ENCODE measurements around the gene SCLY.

The SCLY gene

DNA sequence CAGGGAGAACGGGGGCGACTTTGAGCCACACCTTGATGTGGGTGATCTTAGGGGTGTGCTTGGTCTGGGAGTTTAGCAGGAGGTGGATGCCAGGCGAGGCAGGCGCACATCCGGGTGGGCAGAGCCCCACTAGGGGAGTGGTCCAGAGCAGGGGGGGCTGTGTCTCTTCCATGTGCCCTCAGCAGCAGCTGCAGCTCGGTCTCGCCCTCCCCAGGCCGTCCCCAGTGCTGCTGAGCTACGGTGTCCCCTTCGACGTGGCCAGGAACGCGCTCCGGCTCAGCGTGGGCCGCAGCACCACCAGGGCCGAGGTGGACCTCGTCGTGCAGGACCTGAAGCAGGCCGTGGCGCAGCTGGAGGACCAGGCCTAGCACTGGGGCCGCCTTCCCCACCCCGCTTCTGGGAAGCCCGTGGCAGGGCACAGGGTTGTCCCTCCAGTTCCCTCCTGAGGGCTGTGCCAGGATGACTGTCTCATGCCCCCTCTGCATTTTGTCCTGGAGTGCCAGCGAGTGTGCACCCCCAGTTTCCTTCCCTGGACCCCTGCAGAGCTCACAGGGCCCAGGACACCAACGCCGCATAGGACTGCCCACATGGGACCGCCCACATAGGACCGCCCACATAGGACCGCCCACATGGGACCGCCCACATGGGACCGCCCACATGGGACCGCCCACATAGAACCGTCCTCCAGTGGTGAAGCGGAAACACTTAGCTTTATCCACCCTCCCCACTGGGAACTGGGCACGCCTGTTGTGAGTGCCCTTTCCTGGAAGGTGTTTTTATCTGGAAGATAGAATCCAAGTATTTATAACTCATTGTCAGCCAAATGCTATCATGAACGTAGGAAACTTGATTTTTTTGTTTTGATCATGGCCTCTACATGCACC lies 37.4 kb downstream of the SCLY start:
- no peak overlapping the region for H3K27ac ChIP-seq (ENCODE audit: extremely low read depth, low read depth, low read length)
- no peaks in the 10 kb centered on the region for H3K4me1 ChIP-seq (ENCODE audit: control insufficient read depth, insufficient read depth, low read length)
- TF ChIP-seq, protein P1, sequence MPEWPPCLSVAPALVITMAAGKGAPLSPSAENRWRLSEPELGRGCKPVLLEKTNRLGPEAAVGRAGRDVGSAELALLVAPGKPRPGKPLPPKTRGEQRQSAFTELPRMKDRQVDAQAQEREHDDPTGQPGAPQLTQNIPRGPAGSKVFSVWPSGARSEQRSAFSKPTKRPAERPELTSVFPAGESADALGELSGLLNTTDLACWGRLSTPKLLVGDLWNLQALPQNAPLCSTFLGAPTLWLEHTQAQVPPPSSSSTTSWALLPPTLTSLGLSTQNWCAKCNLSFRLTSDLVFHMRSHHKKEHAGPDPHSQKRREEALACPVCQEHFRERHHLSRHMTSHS (tag by site-specific recombination; IDR thresholded peaks at IDR 0.05): no peak
- no peak for TF ChIP-seq TRIM28 (IDR thresholded peaks at IDR 0.05; ENCODE audit: borderline replicate concordance, low read length)
- TF ChIP-seq, protein P2, sequence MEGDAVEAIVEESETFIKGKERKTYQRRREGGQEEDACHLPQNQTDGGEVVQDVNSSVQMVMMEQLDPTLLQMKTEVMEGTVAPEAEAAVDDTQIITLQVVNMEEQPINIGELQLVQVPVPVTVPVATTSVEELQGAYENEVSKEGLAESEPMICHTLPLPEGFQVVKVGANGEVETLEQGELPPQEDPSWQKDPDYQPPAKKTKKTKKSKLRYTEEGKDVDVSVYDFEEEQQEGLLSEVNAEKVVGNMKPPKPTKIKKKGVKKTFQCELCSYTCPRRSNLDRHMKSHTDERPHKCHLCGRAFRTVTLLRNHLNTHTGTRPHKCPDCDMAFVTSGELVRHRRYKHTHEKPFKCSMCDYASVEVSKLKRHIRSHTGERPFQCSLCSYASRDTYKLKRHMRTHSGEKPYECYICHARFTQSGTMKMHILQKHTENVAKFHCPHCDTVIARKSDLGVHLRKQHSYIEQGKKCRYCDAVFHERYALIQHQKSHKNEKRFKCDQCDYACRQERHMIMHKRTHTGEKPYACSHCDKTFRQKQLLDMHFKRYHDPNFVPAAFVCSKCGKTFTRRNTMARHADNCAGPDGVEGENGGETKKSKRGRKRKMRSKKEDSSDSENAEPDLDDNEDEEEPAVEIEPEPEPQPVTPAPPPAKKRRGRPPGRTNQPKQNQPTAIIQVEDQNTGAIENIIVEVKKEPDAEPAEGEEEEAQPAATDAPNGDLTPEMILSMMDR (tag by site-specific recombination; IDR thresholded peaks at IDR 0.05): peak; percentile 17; the same call in 1 of the 2 replicates
- peak; percentile 10; the same call in 1 of the 2 replicates for TF ChIP-seq ZNF600 (tag by site-specific recombination; IDR thresholded peaks at IDR 0.05)
- peak; percentile 44; the same call in 1 of the 2 replicates for TF ChIP-seq GLIS1 (tag by site-specific recombination; IDR thresholded peaks at IDR 0.05)
- TF ChIP-seq, protein P3, sequence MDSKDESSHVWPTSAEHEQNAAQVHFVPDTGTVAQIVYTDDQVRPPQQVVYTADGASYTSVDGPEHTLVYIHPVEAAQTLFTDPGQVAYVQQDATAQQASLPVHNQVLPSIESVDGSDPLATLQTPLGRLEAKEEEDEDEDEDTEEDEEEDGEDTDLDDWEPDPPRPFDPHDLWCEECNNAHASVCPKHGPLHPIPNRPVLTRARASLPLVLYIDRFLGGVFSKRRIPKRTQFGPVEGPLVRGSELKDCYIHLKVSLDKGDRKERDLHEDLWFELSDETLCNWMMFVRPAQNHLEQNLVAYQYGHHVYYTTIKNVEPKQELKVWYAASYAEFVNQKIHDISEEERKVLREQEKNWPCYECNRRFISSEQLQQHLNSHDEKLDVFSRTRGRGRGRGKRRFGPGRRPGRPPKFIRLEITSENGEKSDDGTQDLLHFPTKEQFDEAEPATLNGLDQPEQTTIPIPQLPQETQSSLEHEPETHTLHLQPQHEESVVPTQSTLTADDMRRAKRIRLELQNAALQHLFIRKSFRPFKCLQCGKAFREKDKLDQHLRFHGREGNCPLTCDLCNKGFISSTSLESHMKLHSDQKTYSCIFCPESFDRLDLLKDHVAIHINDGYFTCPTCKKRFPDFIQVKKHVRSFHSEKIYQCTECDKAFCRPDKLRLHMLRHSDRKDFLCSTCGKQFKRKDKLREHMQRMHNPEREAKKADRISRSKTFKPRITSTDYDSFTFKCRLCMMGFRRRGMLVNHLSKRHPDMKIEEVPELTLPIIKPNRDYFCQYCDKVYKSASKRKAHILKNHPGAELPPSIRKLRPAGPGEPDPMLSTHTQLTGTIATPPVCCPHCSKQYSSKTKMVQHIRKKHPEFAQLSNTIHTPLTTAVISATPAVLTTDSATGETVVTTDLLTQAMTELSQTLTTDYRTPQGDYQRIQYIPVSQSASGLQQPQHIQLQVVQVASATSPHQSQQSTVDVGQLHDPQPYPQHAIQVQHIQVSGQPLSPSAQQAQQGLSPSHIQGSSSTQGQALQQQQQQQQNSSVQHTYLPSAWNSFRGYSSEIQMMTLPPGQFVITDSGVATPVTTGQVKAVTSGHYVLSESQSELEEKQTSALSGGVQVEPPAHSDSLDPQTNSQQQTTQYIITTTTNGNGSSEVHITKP (tag by site-specific recombination; IDR thresholded peaks at IDR 0.05): peak; percentile 47
- peak; percentile 91 for TF ChIP-seq ZFHX2 (tag by site-specific recombination; conservative IDR thresholded peaks at IDR 0.05)
- TF ChIP-seq ZNF571 (tag by site-specific recombination; IDR thresholded peaks at IDR 0.05): no peak
- peak; percentile 64 for TF ChIP-seq SP2 (tag by site-specific recombination; IDR thresholded peaks at IDR 0.05)
- TF ChIP-seq SP3 (tag by site-specific recombination; IDR thresholded peaks at IDR 0.05): peak; percentile 82
- TF ChIP-seq ZNF776 (tag by site-specific recombination; IDR thresholded peaks at IDR 0.05; ENCODE audit: borderline replicate concordance): no peak
- peak; percentile 88 for TF ChIP-seq KLF9 (tag by site-specific recombination; IDR thresholded peaks at IDR 0.05; ENCODE audit: low read depth)
- peak; percentile 82 for TF ChIP-seq EGR2 (tag by site-specific recombination; IDR thresholded peaks at IDR 0.05; ENCODE audit: low read depth)
- TF ChIP-seq ZIC2 (tag by site-specific recombination; IDR thresholded peaks at IDR 0.05): 0 out of 2 replicates have a peak, but pooled peaks have one; percentile 8
- no peaks in the 10 kb centered on the region for H3K9me3 ChIP-seq (ENCODE audit: control insufficient read depth, insufficient read depth, low read depth, low read length)
- POLR2A ChIA-PET: interaction anchor here (0.5 to 2.1 kb wide), 4 partner anchors 20 to 230 kb away, joined by 4 to 12 read pairs (median 5); partner anchors contain the start of gene SCLY
- CTCF ChIA-PET: interaction anchor here (0.5 to 0.7 kb wide), 4 partner anchors 29 to 588 kb away, joined by 3 to 5 read pairs (median 3); no protein-coding TSS in a partner anchor
- peaks cover 0 to 6% of the 10 kb centered on the region in 2 experiments; a peak in 1 of 3 replicates for H3K36me3 ChIP-seq (ENCODE audit: control insufficient read depth in 2 of 2, insufficient read depth in 1 of 2, low read length in 2 of 2)
- no peak overlapping the region for H3K4me3 ChIP-seq (ENCODE audit: low read depth, low read length)

DNA sequence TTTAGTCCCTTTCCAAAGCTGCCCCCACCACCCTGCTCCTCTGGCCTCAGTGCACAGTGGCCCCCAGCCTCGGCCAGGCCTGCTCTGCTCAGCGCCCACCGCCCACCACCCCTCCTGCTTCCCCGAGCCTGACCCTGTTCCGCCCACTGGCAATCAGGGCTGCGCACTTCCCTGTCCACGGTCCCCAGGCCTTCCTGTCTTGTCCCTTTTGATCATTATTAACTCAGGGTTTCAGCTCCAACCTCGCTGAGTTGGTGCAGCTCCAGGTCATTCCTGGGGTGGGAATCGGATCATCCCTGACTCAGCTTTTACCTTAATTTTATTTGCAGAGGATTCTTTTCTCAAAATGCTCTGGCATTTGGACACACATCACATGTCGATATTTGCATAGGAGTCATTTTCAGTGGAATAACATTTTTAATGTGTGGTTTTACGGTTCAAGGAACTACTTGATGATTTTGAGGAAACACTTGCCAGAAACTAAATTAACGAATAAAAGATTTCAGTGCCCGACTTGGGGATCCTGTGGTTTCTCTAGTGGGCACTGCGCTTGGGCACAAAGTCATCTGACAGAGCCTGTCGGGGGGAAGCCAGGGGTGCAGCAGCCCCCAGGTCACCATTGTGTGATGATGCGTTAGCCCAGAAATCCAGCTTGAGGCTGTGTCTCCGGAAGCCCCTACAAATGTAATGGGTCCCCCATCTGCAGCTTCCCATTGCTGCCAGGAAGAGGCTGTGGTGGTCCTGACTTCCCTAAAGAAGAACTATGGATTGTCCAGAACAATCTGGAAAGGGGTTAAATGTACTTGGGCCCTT lies 38.3 kb downstream of the SCLY start:
- Histone ChIP-seq H3K4me1 (ENCODE audit: control insufficient read depth, insufficient read depth, low read length) (no peaks in the 10 kb centered on the region), H3K4me3 (ENCODE audit: low read depth, low read length) (no peak overlapping the region), H3K27ac (ENCODE audit: extremely low read depth, low read depth, low read length) (no peak overlapping the region), H3K9me3 (ENCODE audit: control insufficient read depth, insufficient read depth, low read depth, low read length) (no peaks in the 10 kb centered on the region), H3K36me3 (ENCODE audit: control insufficient read depth in 2 of 2, insufficient read depth in 1 of 2, low read length in 2 of 2) (peaks cover 0 to 6% of the 10 kb centered on the region in 2 experiments; a peak in 1 of 3 replicates)
- TF ChIP-seq SP7 (tag by site-specific recombination; IDR thresholded peaks at IDR 0.05): 0 out of 2 replicates have a peak, but pooled peaks have one; percentile 14
- TF ChIP-seq, protein P4, sequence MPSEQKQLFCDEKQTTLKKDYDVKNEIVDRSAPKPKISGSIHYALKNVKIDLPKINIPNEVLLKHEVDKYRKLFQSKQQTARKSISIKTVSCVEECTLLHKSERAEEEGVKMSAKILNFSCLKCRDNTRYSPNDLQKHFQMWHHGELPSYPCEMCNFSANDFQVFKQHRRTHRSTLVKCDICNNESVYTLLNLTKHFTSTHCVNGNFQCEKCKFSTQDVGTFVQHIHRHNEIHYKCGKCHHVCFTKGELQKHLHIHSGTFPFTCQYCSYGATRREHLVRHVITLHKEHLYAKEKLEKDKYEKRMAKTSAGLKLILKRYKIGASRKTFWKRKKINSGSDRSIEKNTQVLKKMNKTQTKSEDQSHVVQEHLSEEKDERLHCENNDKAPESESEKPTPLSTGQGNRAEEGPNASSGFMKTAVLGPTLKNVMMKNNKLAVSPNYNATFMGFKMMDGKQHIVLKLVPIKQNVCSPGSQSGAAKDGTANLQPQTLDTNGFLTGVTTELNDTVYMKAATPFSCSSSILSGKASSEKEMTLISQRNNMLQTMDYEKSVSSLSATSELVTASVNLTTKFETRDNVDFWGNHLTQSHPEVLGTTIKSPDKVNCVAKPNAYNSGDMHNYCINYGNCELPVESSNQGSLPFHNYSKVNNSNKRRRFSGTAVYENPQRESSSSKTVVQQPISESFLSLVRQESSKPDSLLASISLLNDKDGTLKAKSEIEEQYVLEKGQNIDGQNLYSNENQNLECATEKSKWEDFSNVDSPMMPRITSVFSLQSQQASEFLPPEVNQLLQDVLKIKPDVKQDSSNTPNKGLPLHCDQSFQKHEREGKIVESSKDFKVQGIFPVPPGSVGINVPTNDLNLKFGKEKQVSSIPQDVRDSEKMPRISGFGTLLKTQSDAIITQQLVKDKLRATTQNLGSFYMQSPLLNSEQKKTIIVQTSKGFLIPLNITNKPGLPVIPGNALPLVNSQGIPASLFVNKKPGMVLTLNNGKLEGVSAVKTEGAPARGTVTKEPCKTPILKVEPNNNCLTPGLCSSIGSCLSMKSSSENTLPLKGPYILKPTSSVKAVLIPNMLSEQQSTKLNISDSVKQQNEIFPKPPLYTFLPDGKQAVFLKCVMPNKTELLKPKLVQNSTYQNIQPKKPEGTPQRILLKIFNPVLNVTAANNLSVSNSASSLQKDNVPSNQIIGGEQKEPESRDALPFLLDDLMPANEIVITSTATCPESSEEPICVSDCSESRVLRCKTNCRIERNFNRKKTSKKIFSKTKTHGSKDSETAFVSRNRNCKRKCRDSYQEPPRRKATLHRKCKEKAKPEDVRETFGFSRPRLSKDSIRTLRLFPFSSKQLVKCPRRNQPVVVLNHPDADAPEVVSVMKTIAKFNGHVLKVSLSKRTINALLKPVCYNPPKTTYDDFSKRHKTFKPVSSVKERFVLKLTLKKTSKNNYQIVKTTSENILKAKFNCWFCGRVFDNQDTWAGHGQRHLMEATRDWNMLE (tag by site-specific recombination; conservative IDR thresholded peaks at IDR 0.05; ENCODE audit: low read depth): no peak
- ChIA-PET POLR2A (interaction anchor here (0.5 to 2.1 kb wide), 4 partner anchors 21 to 231 kb away, joined by 4 to 12 read pairs (median 5); partner anchors contain the start of gene SCLY), CTCF (interaction anchor here (0.5 to 0.7 kb wide), 5 partner anchors 9 to 589 kb away, joined by 3 to 5 read pairs (median 3); no protein-coding TSS in a partner anchor)
